GM18507 (cell line): ENCODE measurements around the gene COL6A1.
A peak's percentile ranks its signal among the peaks of the same experiment; 100 is the strongest.
"Not testable (repeated sequence)": the region's sequence is repeated elsewhere in the genome, so short reads cannot be mapped to it uniquely, and the experiment has no call there.

Source experiments
- DNase-seq: peaks from one replicate; pipeline ENCODE4 v3.0.0; 2011; ENCODE audit warnings: low read depth; ENCODE audit not compliant: insufficient read length; ENCODE audit errors: extremely low spot score
- FAIRE-seq: peaks from 2 replicates; lab custom pipeline; 2011; peaks lifted over from hg19 to GRCh38; lab: Jason Lieb, UNC

The COL6A1 gene

GRCh38 chr21:45943630-45944540, 37.7 kb upstream of the COL6A1 start:
- no peak for DNase-seq
- no peak for FAIRE-seq

- FAIRE-seq = no peak
- DNase-seq = no peak
Measured at GRCh38 chr21:45944601-45945000, 37.0 kb upstream of the COL6A1 start.

- no peak for FAIRE-seq
Measured at GRCh38 chr21:45945066-45945867, 36.3 kb upstream of the COL6A1 start.

GRCh38 chr21:45945868-45946210, 35.7 kb upstream of the COL6A1 start:
- no peak for DNase-seq
- no peak for FAIRE-seq

More at GRCh38 chr21:45945066-45945867, 36.3 kb upstream of the COL6A1 start:
- no peak for DNase-seq

GRCh38 chr21:45947296-45947695, 34.3 kb upstream of the COL6A1 start:
- FAIRE-seq = no peak
- no peak for DNase-seq

GRCh38 chr21:45947716-45948255, 33.8 kb upstream of the COL6A1 start:
- FAIRE-seq (no peak), DNase-seq (no peak)

GRCh38 chr21:45948576-45949141, 32.9 kb upstream of the COL6A1 start:
- DNase-seq = no peak

GRCh38 chr21:45949928-45950739, 31.4 kb upstream of the COL6A1 start:
- DNase-seq (no peak), FAIRE-seq (no peak)

More at GRCh38 chr21:45948576-45949141, 32.9 kb upstream of the COL6A1 start:
- FAIRE-seq = no peak

- DNase-seq = no peak
Measured at GRCh38 chr21:45950740-45951515, 30.6 kb upstream of the COL6A1 start.

GRCh38 chr21:45951676-45952075, 29.9 kb upstream of the COL6A1 start:
- no peak for FAIRE-seq
- DNase-seq = no peak

More at GRCh38 chr21:45950740-45951515, 30.6 kb upstream of the COL6A1 start:
- no peak for FAIRE-seq

GRCh38 chr21:45952527-45952926, 29.0 kb upstream of the COL6A1 start:
- not testable (repeated sequence) for FAIRE-seq, DNase-seq

GRCh38 chr21:45952974-45953373, 28.6 kb upstream of the COL6A1 start:
- DNase-seq = no peak
- no peak for FAIRE-seq

- no peak for DNase-seq
Measured at GRCh38 chr21:45954261-45954660, 27.3 kb upstream of the COL6A1 start.

GRCh38 chr21:45954921-45955320, 26.6 kb upstream of the COL6A1 start:
- FAIRE-seq (no peak), DNase-seq (no peak)

More at GRCh38 chr21:45954261-45954660, 27.3 kb upstream of the COL6A1 start:
- no peak for FAIRE-seq

GRCh38 chr21:45957551-45957950, 24.0 kb upstream of the COL6A1 start:
- FAIRE-seq (no peak), DNase-seq (no peak)

GRCh38 chr21:45957981-45958600, 23.5 kb upstream of the COL6A1 start:
- DNase-seq (no peak), FAIRE-seq (no peak)

- no peak for DNase-seq
- FAIRE-seq = peak; percentile 44
Measured at GRCh38 chr21:45959182-45959581, 22.4 kb upstream of the COL6A1 start.
